ENCODE results near the gene WDR74.

- TF ChIP-seq CTCF (conservative IDR thresholded peaks at IDR 0.05; ENCODE audit: low read depth, low read length) (no peak), EZH2phosphoT487 (IDR thresholded peaks at IDR 0.05; ENCODE audit: borderline replicate concordance, low read length) (no peak), EZH2 (IDR thresholded peaks at IDR 0.05; ENCODE audit: low read length, unreplicated experiment) (no peak)
Measured at GRCh38 chr11:62857541-62857982, 18.2 kb upstream of the WDR74 start.

Measured in PC-3 (cell line).